Stomach (tissue), 4 donors: ENCODE measurements around the gene ASB7.

Experiments used
- EP300 ChIP-seq: sonication (generic); formaldehyde crosslinking; IDR thresholded peaks from one replicate; pipeline ENCODE4 v1.6.1; 2017; ENCODE audit warnings: antibody characterized with exemption
- POLR2AphosphoS5 ChIP-seq, 3 donors: sonication (generic); formaldehyde crosslinking; IDR thresholded peaks; one replicate each; pipeline ENCODE4 v1.6.1; 2016; ENCODE audit warnings: antibody characterized with exemption in 3 of 3
- TF ChIP-seq, protein P1 (sequence below), 7 experiments: fragments of 450-650 bp in 4 of 7; fragments of 200-600 bp in 3 of 7; sonication (generic) in 3 of 7; IDR thresholded peaks; one replicate each; pipeline ENCODE4 v1.5.1; 2016 to 2019; ENCODE audit warnings: antibody characterized with exemption in 7 of 7, control low read depth in 2 of 7, mild to moderate bottlenecking in 1 of 7

DNA sequence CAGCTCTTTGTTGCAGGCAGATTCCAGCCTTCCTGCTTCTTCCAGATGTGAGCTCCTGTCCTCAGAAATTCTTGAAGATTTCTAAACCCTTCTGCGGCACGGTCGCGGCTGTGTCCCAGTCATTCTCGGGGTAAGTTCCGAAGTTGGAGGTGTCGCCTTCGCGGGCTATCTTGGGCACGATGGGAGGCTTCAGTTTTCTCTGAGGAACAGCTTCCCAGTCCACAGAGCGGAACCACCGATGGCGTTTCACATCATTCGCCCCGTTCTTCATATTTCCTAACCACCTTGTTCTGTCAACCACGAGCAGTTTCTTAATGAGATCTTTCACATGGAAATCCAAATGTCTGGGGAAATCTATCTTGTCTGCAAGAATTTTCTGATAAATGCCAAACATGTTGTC is 48.9 kb upstream of the ASB7 start:
- TF ChIP-seq, protein P1, sequence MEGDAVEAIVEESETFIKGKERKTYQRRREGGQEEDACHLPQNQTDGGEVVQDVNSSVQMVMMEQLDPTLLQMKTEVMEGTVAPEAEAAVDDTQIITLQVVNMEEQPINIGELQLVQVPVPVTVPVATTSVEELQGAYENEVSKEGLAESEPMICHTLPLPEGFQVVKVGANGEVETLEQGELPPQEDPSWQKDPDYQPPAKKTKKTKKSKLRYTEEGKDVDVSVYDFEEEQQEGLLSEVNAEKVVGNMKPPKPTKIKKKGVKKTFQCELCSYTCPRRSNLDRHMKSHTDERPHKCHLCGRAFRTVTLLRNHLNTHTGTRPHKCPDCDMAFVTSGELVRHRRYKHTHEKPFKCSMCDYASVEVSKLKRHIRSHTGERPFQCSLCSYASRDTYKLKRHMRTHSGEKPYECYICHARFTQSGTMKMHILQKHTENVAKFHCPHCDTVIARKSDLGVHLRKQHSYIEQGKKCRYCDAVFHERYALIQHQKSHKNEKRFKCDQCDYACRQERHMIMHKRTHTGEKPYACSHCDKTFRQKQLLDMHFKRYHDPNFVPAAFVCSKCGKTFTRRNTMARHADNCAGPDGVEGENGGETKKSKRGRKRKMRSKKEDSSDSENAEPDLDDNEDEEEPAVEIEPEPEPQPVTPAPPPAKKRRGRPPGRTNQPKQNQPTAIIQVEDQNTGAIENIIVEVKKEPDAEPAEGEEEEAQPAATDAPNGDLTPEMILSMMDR (IDR thresholded peaks at IDR 0.05) = no peak
- TF ChIP-seq POLR2AphosphoS5 (IDR thresholded peaks at IDR 0.05) (no peak), EP300 (no peak)
